Measurements from ENCODE around the gene PCSK4. TPM values are rescaled to one million over a fixed set of nuclear protein-coding genes. Genes with fewer than 3 reads are reported as not detected.

The PCSK4 gene
- total and polyA plus RNA-seq, 7 donors, result 0.99 to 5.0 (median 3.1) TPM; not detected in 1

GRCh38 chr19:1487576-1488281 is 2.4 kb downstream of the PCSK4 start:
- peaks cover 6 to 17% (median 9%) of the 10 kb centered on the region in 3 donors for H3K27me3 ChIP-seq
- no peaks in the 10 kb centered on the region for H3K9me3 ChIP-seq
- intact Hi-C loops (cut with DNase I), result no loop called here
- TF ChIP-seq POLR2A (IDR thresholded peaks at IDR 0.05) (no peak), POLR2AphosphoS5 (IDR thresholded peaks at IDR 0.05) (no peak), EP300 (IDR thresholded peaks at IDR 0.05) (no peak), CTCF (IDR thresholded peaks at IDR 0.05) (no peak)
- H3K4me1 ChIP-seq, result peaks cover 0 to 21% (median 15%) of the 10 kb centered on the region in 4 donors
- DNase-seq, result no peak
- H3K36me3 ChIP-seq, result no peaks in the 10 kb centered on the region
- H3K4me3 ChIP-seq, result no peak overlapping the region
- no peak overlapping the region for H3K27ac ChIP-seq
- 90 to 92% methylated on average over 40 of the region's 40 CpGs for WGBS, 2 donors

DNA sequence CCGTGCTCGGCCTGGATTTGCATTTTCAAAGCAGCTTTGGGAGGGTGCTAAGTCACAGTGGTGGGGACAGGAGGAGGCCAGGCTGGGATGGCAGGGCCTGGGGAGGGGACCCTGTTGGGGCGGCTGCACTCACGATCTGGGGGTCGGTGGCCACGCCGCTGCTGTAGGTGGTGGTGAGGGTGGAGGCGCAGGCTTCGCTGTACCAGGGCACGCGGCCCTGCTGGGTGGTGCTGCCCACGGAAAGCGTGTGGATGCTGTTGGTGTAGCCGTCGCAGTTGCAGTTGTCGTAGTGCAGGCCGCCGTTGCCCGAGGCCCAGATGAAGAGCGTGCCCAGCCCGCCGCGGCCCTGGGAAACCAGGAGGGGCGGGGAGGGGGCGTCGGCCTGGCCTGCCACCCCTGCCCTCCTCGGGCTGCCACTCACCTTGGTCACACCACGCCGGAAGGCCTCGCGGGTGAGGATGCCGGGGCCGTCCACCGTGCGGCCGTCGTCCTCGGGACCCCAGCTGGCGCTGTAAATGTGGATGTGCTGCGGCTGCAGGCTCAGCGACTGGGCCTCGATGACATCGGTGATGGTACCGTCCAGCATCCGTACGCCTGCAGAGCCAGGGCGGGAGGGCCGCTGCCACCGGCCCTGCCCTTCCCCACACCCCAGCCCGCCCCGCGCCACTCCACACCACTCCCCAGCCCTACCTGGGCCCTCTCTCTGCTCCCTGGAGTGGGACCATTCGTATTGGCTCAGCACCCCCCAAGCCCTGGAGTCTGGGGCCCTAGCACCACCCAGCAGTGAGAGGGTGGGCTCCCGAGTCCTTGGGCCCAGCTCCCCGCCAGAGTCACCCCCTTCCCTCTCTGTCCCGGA is 3.2 kb downstream of the PCSK4 start:
- H3K36me3 ChIP-seq, result no peaks in the 10 kb centered on the region
- WGBS, 2 donors, result 95 to 96% methylated on average over 56 of the region's 56 CpGs
- peaks cover 0 to 21% (median 15%) of the 10 kb centered on the region in 4 donors for H3K4me1 ChIP-seq
- H3K4me3 ChIP-seq, result no peak overlapping the region
- no peaks in the 10 kb centered on the region for H3K9me3 ChIP-seq
- H3K27me3 ChIP-seq, result peaks cover 3 to 9% (median 6%) of the 10 kb centered on the region in 3 donors
- H3K27ac ChIP-seq, result no peak overlapping the region
- intact Hi-C loops (cut with DNase I), result no loop called here
- no peak for DNase-seq
- TF ChIP-seq POLR2A (IDR thresholded peaks at IDR 0.05) (no peak), POLR2AphosphoS5 (IDR thresholded peaks at IDR 0.05) (no peak), EP300 (IDR thresholded peaks at IDR 0.05) (no peak), CTCF (IDR thresholded peaks at IDR 0.05) (no peak)

DNA sequence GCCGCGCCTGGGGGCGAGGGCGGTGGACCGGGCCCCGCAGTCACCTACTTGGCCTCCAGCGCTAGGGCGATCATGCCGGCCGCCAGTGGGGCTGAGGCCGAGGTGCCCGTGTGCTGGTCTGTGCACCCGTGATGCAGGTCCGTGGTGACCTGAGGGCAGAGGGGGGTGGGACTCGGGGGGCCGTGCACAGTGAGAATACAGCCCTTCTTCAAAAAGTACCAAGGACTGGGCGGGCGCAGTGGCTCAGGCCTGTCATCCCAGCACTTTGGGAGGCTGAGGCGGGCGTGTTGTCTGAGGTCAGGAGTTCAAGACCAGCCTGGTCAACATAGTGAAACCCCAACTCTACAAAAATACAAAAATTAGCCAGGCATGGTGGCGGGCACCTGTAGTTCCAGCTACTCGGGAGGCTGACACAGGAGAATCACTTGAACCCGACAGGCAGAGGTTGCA is 6.1 kb downstream of the PCSK4 start:
- Histone ChIP-seq H3K27me3 (no peaks in the 10 kb centered on the region), H3K36me3 (no peaks in the 10 kb centered on the region), H3K4me3 (no peak overlapping the region), H3K27ac (no peak overlapping the region), H3K9me3 (no peaks in the 10 kb centered on the region), H3K4me1 (peaks cover 0 to 7% (median 3%) of the 10 kb centered on the region in 4 donors)
- 94 to 96% methylated on average over 23 of the region's 23 CpGs for WGBS, 2 donors
- intact Hi-C loops (cut with DNase I), result no loop called here
- no peak for TF ChIP-seq POLR2A (IDR thresholded peaks at IDR 0.05)
- no peak for TF ChIP-seq EP300 (IDR thresholded peaks at IDR 0.05)
- TF ChIP-seq CTCF (IDR thresholded peaks at IDR 0.05), result no peak
- TF ChIP-seq POLR2AphosphoS5 (IDR thresholded peaks at IDR 0.05), result no peak
- peak; percentile 63 for DNase-seq

DNA sequence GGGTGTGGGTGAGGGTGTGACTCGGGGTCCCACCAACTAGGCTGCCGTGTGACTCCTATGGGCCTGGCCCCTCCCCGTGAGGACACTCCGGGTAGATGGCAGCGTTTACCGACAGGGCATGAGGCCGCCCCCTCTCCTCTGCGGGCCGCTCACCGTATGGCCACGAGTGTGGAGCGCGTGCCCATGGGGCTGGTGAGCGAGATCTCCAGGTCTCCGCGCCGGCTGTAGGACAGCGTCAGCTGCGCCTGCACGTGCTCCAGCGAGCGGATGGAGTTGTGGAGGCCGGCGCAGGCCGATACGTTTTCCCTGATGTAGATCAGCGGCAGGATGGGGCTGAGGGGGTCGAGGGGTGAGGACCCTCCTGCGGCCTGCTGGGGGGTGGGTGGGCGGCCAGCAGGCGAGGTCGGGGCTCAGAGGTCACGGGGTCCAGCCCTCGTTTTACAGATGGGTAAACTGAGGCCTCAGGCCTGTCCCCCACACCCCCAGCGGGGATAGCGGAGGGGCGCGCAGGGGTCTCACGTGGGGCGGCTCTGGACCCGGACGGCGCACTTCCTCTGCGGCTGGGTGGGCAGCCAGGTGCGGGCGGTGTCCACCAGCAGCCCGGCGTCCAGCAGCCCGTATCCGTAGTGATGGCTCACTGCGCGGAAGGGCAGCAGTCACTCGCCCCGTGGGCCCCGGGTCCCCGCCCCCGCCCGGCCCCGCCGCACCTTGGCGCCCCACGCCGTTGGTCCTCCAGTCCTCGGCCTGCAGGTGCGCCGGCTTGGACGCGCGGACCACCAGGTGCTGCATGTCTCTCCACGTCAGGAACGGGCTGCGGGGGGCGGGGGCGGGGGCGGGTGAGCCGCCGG is 6.8 kb downstream of the PCSK4 start:
- Histone ChIP-seq H3K9me3 (no peaks in the 10 kb centered on the region), H3K4me3 (no peak overlapping the region), H3K27me3 (no peaks in the 10 kb centered on the region), H3K27ac (no peak overlapping the region), H3K36me3 (no peaks in the 10 kb centered on the region), H3K4me1 (peaks cover 0 to 12% (median 7%) of the 10 kb centered on the region in 4 donors)
- 94 to 95% methylated on average over 77 of the region's 77 CpGs for WGBS, 2 donors
- no peak for DNase-seq
- intact Hi-C loops (cut with DNase I), result no loop called here
- TF ChIP-seq POLR2AphosphoS5 (IDR thresholded peaks at IDR 0.05) (no peak), POLR2A (IDR thresholded peaks at IDR 0.05) (no peak), EP300 (IDR thresholded peaks at IDR 0.05) (no peak), CTCF (IDR thresholded peaks at IDR 0.05) (no peak)

All from sigmoid colon (tissue), 7 donors.